ENCODE data around the gene ASB15.
A peak's percentile ranks its signal among the peaks of the same experiment; 100 is the strongest.

The ASB15 gene

DNA sequence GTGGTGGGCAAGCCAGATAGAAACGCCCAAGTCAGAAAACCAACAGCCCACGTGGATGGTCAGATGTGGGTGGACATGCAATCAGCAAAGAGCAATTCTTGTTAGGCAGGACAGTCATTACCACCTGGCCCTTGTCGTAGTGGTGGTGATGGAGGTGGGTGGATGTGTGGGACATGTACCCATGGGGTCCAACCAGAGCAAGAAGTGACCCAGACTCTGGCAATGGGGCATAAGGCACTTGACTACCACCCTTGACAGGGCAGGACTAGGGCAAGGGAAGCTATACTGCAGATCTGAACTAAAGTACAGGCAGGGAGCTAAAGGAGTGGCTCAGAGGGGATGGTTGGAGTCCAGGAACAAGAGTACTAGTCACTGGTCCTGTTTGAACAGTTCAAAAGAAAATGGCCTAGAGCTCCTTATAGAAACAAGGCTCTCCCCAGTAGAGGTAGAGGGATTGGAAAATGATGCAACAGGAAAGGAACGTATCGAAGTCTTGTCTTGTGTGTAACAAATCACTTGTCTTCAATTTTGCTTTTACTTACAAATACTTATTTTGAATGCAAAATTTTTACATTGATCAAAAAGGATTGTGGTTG lies 71.6 kb downstream of the ASB15 start:
- no peaks in the 10 kb centered on the region for H3K9me3 ChIP-seq (ENCODE audit: control insufficient read depth, insufficient read depth, low read depth, low read length)
- no peaks in the 10 kb centered on the region for H3K36me3 ChIP-seq (ENCODE audit: control insufficient read depth in 2 of 2, insufficient read depth in 1 of 2, low read length in 2 of 2)
- ChIA-PET POLR2A (no interaction called here), CTCF (interaction anchor here (0.7 to 1.4 kb wide), 2 partner anchors 198 to 199 kb away, joined by 3 read pairs; no protein-coding TSS in a partner anchor)
- TF ChIP-seq ZNF501 (tag by site-specific recombination; IDR thresholded peaks at IDR 0.05) (no peak), EGR2 (tag by site-specific recombination; IDR thresholded peaks at IDR 0.05; ENCODE audit: low read depth) (peak; percentile 37; the same call in 1 of the 2 replicates)
- TF ChIP-seq, protein P1, sequence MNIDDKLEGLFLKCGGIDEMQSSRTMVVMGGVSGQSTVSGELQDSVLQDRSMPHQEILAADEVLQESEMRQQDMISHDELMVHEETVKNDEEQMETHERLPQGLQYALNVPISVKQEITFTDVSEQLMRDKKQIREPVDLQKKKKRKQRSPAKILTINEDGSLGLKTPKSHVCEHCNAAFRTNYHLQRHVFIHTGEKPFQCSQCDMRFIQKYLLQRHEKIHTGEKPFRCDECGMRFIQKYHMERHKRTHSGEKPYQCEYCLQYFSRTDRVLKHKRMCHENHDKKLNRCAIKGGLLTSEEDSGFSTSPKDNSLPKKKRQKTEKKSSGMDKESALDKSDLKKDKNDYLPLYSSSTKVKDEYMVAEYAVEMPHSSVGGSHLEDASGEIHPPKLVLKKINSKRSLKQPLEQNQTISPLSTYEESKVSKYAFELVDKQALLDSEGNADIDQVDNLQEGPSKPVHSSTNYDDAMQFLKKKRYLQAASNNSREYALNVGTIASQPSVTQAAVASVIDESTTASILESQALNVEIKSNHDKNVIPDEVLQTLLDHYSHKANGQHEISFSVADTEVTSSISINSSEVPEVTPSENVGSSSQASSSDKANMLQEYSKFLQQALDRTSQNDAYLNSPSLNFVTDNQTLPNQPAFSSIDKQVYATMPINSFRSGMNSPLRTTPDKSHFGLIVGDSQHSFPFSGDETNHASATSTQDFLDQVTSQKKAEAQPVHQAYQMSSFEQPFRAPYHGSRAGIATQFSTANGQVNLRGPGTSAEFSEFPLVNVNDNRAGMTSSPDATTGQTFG (tag by site-specific recombination; IDR thresholded peaks at IDR 0.05; ENCODE audit: borderline replicate concordance) = no peak
- H3K4me3 ChIP-seq (ENCODE audit: low read depth, low read length) = no peak overlapping the region
- peaks cover 8% of the 10 kb centered on the region; the same call in 1 of the 2 replicates for H3K4me1 ChIP-seq (ENCODE audit: control insufficient read depth, insufficient read depth, low read length)
- no peak overlapping the region for H3K27ac ChIP-seq (ENCODE audit: extremely low read depth, low read depth, low read length)

DNA sequence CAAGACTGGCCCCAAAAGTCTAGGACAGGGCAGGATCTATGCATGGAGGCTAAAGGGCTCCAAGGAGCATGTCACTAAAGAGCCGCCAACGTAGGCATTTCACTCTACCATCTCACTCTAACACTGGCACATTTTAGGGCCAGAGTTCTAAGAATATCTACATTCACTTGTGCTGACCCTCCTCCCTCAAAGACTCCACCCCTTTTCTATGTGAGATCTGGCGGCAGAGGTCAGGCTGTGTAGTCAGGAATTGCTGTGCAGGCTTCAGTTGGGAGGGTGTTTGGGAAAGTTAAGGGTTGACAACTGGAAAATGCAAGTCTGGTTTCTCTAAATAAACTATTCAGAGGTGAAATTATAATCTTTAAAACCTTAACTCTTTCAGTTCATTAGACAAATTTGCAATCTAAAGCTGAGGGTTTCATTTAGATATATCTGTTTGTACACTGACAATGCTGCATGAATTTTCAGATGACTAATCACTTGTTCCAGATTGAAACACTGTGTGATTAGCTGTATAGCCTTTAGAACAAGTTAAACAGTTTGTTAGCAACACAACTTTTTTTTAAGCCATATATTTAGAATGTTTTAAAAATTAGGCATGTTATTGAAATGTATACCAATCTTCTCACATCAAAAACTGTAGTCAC lies 72.3 kb downstream of the ASB15 start:
- H3K36me3 ChIP-seq (ENCODE audit: control insufficient read depth in 2 of 2, insufficient read depth in 1 of 2, low read length in 2 of 2) = no peaks in the 10 kb centered on the region
- ChIA-PET CTCF (interaction anchor here (1.4 kb wide), 2 partner anchors 49 to 198 kb away, joined by 3 to 5 read pairs; no protein-coding TSS in a partner anchor), POLR2A (interaction anchor here (0.6 kb wide), 1 partner anchor 716 kb away, joined by 3 read pairs; no protein-coding TSS in a partner anchor)
- no peaks in the 10 kb centered on the region for H3K9me3 ChIP-seq (ENCODE audit: control insufficient read depth, insufficient read depth, low read depth, low read length)
- TF ChIP-seq, protein P2, sequence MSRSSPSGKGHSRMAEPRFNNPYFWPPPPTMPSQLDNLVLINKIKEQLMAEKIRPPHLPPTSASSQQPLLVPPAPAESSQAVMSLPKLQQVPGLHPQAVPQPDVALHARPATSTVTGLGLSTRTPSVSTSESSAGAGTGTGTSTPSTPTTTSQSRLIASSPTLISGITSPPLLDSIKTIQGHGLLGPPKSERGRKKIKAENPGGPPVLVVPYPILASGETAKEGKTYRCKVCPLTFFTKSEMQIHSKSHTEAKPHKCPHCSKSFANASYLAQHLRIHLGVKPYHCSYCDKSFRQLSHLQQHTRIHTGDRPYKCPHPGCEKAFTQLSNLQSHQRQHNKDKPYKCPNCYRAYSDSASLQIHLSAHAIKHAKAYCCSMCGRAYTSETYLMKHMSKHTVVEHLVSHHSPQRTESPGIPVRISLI (tag by site-specific recombination; IDR thresholded peaks at IDR 0.05) = no peak
- TF ChIP-seq ZNF621 (tag by site-specific recombination; IDR thresholded peaks at IDR 0.05) = no peak
- TF ChIP-seq, protein P3, sequence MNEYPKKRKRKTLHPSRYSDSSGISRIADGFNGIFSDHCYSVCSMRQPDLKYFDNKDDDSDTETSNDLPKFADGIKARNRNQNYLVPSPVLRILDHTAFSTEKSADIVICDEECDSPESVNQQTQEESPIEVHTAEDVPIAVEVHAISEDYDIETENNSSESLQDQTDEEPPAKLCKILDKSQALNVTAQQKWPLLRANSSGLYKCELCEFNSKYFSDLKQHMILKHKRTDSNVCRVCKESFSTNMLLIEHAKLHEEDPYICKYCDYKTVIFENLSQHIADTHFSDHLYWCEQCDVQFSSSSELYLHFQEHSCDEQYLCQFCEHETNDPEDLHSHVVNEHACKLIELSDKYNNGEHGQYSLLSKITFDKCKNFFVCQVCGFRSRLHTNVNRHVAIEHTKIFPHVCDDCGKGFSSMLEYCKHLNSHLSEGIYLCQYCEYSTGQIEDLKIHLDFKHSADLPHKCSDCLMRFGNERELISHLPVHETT (tag by site-specific recombination; IDR thresholded peaks at IDR 0.05) = no peak
- no peak overlapping the region for H3K4me3 ChIP-seq (ENCODE audit: low read depth, low read length)
- no peak overlapping the region for H3K27ac ChIP-seq (ENCODE audit: extremely low read depth, low read depth, low read length)
- peaks cover 8% of the 10 kb centered on the region; the same call in 1 of the 2 replicates for H3K4me1 ChIP-seq (ENCODE audit: control insufficient read depth, insufficient read depth, low read length)

DNA sequence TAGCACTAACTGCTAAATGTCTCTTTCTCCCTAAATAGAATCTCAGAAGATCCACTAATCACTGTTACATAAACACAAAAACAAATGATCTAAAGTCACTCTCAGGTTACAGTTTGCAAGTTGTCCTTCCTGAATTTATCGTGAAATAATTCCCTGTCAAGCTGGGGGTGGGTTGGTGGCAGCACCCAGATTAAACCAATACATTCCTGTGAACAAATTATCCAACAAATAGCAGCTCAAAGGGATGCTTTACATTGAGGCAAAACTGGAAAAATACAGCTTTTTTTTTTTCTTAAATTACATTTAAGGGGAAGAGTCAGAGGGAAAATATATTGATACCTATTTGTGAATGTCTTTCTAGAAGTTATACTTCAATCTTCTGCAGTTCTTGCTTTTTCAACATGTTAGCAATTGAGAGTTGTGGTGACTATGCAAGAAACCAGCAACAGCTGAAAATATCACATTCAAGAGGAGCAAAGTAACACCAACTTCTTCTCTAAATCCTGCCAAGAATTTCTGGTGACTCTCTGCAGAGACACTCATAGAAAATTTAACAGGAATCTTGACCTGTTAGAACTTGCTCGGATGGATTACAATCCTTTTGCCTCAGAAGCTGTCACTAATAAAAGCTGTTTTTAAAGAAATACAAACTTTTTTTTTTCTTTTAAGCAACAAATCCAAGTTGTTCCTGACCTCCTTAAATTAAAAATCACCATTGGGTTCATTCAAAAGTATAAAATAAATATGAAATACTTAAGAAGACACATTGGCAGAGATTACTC lies 73.0 kb downstream of the ASB15 start:
- Histone ChIP-seq H3K4me1 (ENCODE audit: control insufficient read depth, insufficient read depth, low read length) (peaks cover 8% of the 10 kb centered on the region; the same call in 1 of the 2 replicates), H3K27ac (ENCODE audit: extremely low read depth, low read depth, low read length) (no peak overlapping the region), H3K4me3 (ENCODE audit: low read depth, low read length) (no peak overlapping the region), H3K36me3 (ENCODE audit: control insufficient read depth in 2 of 2, insufficient read depth in 1 of 2, low read length in 2 of 2) (peaks cover 0 to under 1% of the 10 kb centered on the region in 2 experiments; a peak in 1 of 3 replicates), H3K9me3 (ENCODE audit: control insufficient read depth, insufficient read depth, low read depth, low read length) (no peaks in the 10 kb centered on the region)
- TF ChIP-seq ZNF473 (tag by site-specific recombination; IDR thresholded peaks at IDR 0.05) (no peak), KLF8 (tag by site-specific recombination; IDR thresholded peaks at IDR 0.05) (no peak), SCRT2 (tag by site-specific recombination; IDR thresholded peaks at IDR 0.05) (peak; percentile 61), ZNF266 (tag by site-specific recombination; IDR thresholded peaks at IDR 0.05; ENCODE audit: low read depth) (no peak)
- TF ChIP-seq, protein P4, sequence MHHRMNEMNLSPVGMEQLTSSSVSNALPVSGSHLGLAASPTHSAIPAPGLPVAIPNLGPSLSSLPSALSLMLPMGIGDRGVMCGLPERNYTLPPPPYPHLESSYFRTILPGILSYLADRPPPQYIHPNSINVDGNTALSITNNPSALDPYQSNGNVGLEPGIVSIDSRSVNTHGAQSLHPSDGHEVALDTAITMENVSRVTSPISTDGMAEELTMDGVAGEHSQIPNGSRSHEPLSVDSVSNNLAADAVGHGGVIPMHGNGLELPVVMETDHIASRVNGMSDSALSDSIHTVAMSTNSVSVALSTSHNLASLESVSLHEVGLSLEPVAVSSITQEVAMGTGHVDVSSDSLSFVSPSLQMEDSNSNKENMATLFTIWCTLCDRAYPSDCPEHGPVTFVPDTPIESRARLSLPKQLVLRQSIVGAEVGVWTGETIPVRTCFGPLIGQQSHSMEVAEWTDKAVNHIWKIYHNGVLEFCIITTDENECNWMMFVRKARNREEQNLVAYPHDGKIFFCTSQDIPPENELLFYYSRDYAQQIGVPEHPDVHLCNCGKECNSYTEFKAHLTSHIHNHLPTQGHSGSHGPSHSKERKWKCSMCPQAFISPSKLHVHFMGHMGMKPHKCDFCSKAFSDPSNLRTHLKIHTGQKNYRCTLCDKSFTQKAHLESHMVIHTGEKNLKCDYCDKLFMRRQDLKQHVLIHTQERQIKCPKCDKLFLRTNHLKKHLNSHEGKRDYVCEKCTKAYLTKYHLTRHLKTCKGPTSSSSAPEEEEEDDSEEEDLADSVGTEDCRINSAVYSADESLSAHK (tag by site-specific recombination; IDR thresholded peaks at IDR 0.05) = no peak
- ChIA-PET CTCF (interaction anchor here (1.4 kb wide), 2 partner anchors 50 to 197 kb away, joined by 3 to 5 read pairs; no protein-coding TSS in a partner anchor), POLR2A (interaction anchor here (0.6 kb wide), 1 partner anchor 716 kb away, joined by 3 read pairs; no protein-coding TSS in a partner anchor)

All from HEK293 (cell line).